ENCODE data around the gene TRIM17.

TRIM17 gene

DNA sequence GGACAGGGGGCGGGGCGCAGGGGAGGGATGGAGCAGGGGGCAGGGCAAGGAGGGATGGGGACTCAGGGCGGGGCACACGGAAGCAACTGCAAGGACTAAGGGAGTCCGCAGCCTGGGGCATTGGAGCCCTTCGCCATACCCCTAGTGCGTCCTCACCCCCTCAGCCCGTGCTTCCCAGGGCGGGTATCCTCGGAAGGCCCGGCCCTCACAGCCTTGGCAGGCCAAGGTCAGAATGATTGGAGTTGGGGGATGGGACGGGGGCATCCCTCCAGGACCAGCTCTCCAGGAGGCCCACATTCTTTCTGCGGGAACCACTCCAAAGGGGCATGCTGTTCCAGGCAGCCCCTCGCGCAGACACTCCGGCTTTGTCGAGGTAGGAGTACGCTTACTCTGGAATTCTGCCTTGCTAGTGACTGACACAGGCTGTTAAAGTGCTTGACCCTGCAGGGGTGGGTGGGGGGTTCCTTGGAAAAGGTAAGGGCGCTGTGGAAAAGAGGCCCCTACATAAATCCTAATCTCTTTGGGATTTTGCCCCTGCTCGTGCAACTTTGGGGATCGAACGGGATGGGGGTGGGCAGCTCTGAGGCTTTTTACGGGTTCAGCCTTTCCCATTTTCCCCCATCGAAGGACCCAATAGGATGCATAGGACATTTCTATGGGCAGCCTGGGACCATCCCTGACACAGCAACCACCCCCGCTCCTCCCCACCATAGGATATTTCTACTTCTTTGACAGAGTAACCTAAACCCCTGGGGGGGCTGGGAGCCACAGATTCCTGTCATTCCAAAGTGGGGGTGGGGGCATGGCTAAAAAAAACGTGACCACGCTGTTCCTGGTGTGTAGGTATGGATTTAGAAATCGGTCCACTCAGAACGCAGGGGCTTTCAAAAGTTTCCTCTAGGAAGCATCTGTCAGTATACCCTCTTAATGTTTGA lies 9.3 kb downstream of the TRIM17 start (continued):
- TF ChIP-seq ZNF514 (tag by site-specific recombination; IDR thresholded peaks at IDR 0.05) (no peak), ZNF558 (tag by site-specific recombination; IDR thresholded peaks at IDR 0.05) (no peak), ZNF548 (tag by site-specific recombination; IDR thresholded peaks at IDR 0.05) (no peak), ZBTB44 (tag by site-specific recombination; IDR thresholded peaks at IDR 0.05) (no peak), ZNF416 (tag by site-specific recombination; IDR thresholded peaks at IDR 0.05) (no peak), HOXC10 (CRISPR knock-in tag; IDR thresholded peaks at IDR 0.05) (no peak), ZNF549 (tag by site-specific recombination; IDR thresholded peaks at IDR 0.05) (no peak), TRIM28 (IDR thresholded peaks at IDR 0.05; ENCODE audit: borderline replicate concordance, low read length) (no peak), ZNF426 (tag by site-specific recombination; IDR thresholded peaks at IDR 0.05) (no peak), ZNF324 (tag by site-specific recombination; IDR thresholded peaks at IDR 0.05) (no peak), GFI1B (tag by site-specific recombination; IDR thresholded peaks at IDR 0.05) (no peak), ZNF19 (tag by site-specific recombination; IDR thresholded peaks at IDR 0.05; ENCODE audit: low read depth) (no peak), ZNF121 (tag by site-specific recombination; IDR thresholded peaks at IDR 0.05) (no peak), ZNF544 (tag by site-specific recombination; IDR thresholded peaks at IDR 0.05) (no peak), ZNF645 (tag by site-specific recombination; IDR thresholded peaks at IDR 0.05) (no peak), BCL11B (tag by site-specific recombination; IDR thresholded peaks at IDR 0.05; ENCODE audit: low read depth) (peak; percentile 77), KLF8 (tag by site-specific recombination; IDR thresholded peaks at IDR 0.05) (0 out of 2 replicates have a peak, but pooled peaks have one; percentile 7), ZNF433 (tag by site-specific recombination; IDR thresholded peaks at IDR 0.05; ENCODE audit: low read depth) (no peak), ZNF10 (tag by site-specific recombination; IDR thresholded peaks at IDR 0.05) (no peak)
- TF ChIP-seq, protein P1, sequence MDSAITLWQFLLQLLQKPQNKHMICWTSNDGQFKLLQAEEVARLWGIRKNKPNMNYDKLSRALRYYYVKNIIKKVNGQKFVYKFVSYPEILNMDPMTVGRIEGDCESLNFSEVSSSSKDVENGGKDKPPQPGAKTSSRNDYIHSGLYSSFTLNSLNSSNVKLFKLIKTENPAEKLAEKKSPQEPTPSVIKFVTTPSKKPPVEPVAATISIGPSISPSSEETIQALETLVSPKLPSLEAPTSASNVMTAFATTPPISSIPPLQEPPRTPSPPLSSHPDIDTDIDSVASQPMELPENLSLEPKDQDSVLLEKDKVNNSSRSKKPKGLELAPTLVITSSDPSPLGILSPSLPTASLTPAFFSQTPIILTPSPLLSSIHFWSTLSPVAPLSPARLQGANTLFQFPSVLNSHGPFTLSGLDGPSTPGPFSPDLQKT (IDR thresholded peaks at IDR 0.05; ENCODE audit: borderline replicate concordance, low read depth, low read length), result no peak
- TF ChIP-seq, protein P2, sequence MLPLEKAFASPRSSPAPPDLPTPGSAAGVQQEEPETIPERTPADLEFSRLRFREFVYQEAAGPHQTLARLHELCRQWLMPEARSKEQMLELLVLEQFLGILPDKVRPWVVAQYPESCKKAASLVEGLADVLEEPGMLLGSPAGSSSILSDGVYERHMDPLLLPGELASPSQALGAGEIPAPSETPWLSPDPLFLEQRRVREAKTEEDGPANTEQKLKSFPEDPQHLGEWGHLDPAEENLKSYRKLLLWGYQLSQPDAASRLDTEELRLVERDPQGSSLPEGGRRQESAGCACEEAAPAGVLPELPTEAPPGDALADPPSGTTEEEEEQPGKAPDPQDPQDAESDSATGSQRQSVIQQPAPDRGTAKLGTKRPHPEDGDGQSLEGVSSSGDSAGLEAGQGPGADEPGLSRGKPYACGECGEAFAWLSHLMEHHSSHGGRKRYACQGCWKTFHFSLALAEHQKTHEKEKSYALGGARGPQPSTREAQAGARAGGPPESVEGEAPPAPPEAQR (tag by site-specific recombination; IDR thresholded peaks at IDR 0.05), result no peak
- TF ChIP-seq, protein P3, sequence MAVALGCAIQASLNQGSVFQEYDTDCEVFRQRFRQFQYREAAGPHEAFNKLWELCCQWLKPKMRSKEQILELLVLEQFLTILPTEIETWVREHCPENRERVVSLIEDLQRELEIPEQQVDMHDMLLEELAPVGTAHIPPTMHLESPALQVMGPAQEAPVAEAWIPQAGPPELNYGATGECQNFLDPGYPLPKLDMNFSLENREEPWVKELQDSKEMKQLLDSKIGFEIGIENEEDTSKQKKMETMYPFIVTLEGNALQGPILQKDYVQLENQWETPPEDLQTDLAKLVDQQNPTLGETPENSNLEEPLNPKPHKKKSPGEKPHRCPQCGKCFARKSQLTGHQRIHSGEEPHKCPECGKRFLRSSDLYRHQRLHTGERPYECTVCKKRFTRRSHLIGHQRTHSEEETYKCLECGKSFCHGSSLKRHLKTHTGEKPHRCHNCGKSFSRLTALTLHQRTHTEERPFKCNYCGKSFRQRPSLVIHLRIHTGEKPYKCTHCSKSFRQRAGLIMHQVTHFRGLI (tag by site-specific recombination; IDR thresholded peaks at IDR 0.05), result no peak
- TF ChIP-seq, protein P4, sequence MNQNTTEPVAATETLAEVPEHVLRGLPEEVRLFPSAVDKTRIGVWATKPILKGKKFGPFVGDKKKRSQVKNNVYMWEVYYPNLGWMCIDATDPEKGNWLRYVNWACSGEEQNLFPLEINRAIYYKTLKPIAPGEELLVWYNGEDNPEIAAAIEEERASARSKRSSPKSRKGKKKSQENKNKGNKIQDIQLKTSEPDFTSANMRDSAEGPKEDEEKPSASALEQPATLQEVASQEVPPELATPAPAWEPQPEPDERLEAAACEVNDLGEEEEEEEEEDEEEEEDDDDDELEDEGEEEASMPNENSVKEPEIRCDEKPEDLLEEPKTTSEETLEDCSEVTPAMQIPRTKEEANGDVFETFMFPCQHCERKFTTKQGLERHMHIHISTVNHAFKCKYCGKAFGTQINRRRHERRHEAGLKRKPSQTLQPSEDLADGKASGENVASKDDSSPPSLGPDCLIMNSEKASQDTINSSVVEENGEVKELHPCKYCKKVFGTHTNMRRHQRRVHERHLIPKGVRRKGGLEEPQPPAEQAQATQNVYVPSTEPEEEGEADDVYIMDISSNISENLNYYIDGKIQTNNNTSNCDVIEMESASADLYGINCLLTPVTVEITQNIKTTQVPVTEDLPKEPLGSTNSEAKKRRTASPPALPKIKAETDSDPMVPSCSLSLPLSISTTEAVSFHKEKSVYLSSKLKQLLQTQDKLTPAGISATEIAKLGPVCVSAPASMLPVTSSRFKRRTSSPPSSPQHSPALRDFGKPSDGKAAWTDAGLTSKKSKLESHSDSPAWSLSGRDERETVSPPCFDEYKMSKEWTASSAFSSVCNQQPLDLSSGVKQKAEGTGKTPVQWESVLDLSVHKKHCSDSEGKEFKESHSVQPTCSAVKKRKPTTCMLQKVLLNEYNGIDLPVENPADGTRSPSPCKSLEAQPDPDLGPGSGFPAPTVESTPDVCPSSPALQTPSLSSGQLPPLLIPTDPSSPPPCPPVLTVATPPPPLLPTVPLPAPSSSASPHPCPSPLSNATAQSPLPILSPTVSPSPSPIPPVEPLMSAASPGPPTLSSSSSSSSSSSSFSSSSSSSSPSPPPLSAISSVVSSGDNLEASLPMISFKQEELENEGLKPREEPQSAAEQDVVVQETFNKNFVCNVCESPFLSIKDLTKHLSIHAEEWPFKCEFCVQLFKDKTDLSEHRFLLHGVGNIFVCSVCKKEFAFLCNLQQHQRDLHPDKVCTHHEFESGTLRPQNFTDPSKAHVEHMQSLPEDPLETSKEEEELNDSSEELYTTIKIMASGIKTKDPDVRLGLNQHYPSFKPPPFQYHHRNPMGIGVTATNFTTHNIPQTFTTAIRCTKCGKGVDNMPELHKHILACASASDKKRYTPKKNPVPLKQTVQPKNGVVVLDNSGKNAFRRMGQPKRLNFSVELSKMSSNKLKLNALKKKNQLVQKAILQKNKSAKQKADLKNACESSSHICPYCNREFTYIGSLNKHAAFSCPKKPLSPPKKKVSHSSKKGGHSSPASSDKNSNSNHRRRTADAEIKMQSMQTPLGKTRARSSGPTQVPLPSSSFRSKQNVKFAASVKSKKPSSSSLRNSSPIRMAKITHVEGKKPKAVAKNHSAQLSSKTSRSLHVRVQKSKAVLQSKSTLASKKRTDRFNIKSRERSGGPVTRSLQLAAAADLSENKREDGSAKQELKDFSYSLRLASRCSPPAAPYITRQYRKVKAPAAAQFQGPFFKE (tag by site-specific recombination; IDR thresholded peaks at IDR 0.05; ENCODE audit: borderline replicate concordance), result no peak

All from HEK293 (cell line).